Astrocyte of the spinal cord (primary cell): ENCODE results near the gene OSBPL10.
"Not testable (repeated sequence)": the region's sequence is repeated elsewhere in the genome, so short reads cannot be mapped to it uniquely, and the experiment has no call there.

ENCODE experiments used
- DNase-seq: peaks from one replicate; pipeline ENCODE4 v3.0.0; 2011; ENCODE audit warnings: low read depth, low spot score
- H3K4me3 ChIP-seq: 2 replicates; pipeline ENCODE4 v1.5.1; 2011; ENCODE audit warnings: low read depth, mild to moderate bottlenecking, low read length, moderate library complexity
- CTCF ChIP-seq: IDR thresholded peaks from 2 replicates; pipeline ENCODE4 v1.5.1; 2012; ENCODE audit warnings: low read depth, mild to moderate bottlenecking, low read length, inconsistent platforms
- in situ Hi-C: cut with HindIII; loops from 2 replicates; pipeline ENCODE4 v1.10.0; 2017; ENCODE audit warnings: low sequenced_read_pairs

Gene OSBPL10

GRCh38 chr3:32002561-32003368 lies 21.7 kb upstream of the OSBPL10 start:
- H3K4me3 ChIP-seq, result no peak overlapping the region
- TF ChIP-seq CTCF, result no peak
- DNase-seq, result peak; percentile 36
- in situ Hi-C loops, result no loop called here

GRCh38 chr3:32000877-32001276 lies 19.8 kb upstream of the OSBPL10 start:
- no peak for TF ChIP-seq CTCF
- DNase-seq, result no peak
- H3K4me3 ChIP-seq, result no peak overlapping the region
- in situ Hi-C loops, result no loop called here

GRCh38 chr3:31999907-32000439 lies 18.9 kb upstream of the OSBPL10 start:
- TF ChIP-seq CTCF, result no peak
- no peak for DNase-seq
- no peak overlapping the region for H3K4me3 ChIP-seq
- in situ Hi-C loops, result no loop called here

GRCh38 chr3:31997500-31997899 lies 16.4 kb upstream of the OSBPL10 start:
- TF ChIP-seq CTCF, result no peak
- in situ Hi-C loops, result no loop called here
- DNase-seq, result no peak

GRCh38 chr3:31996195-31996594 lies 15.1 kb upstream of the OSBPL10 start:
- H3K4me3 ChIP-seq, result no peak overlapping the region
- no peak for DNase-seq
- no peak for TF ChIP-seq CTCF
- in situ Hi-C loops, result no loop called here

More at GRCh38 chr3:31997500-31997899, 16.4 kb upstream of the OSBPL10 start:
- no peak overlapping the region for H3K4me3 ChIP-seq

GRCh38 chr3:31995026-31995425 lies 14.0 kb upstream of the OSBPL10 start:
- DNase-seq, in situ Hi-C loops: not testable (repeated sequence)

GRCh38 chr3:31993843-31994242 lies 12.8 kb upstream of the OSBPL10 start:
- no peak overlapping the region for H3K4me3 ChIP-seq
- no peak for TF ChIP-seq CTCF
- in situ Hi-C loops, result no loop called here
- no peak for DNase-seq

More at GRCh38 chr3:31995026-31995425, 14.0 kb upstream of the OSBPL10 start:
- H3K4me3 ChIP-seq, result not testable (repeated sequence)

- in situ Hi-C loops, DNase-seq, H3K4me3 ChIP-seq: not testable (repeated sequence)
These were observed 11.9 kb upstream of the OSBPL10 start for GRCh38 chr3:31992995-31993394.
